Heart right ventricle (tissue), 16 donors: ENCODE data around the gene COG8. TPM values are rescaled to one million over a fixed set of nuclear protein-coding genes. Genes with fewer than 3 reads are reported as not detected.

Source experiments
- ATAC-seq, 8 donors: fragments of 200-7000 bp; cut with Tn5 transposase; one replicate each; pipeline ENCODE4 v1.9.1; 2020; ENCODE audit warnings: mild to moderate bottlenecking in 8 of 8, moderate library complexity in 8 of 8, moderate number of reproducible peaks in 1 of 8
- DNase-seq, 2 donors: peaks; one replicate each; pipeline ENCODE4 v3.0.0-alpha.2; 2020
- H3K27ac ChIP-seq, 10 donors: fragments of 200-600 bp; sonication (generic) in 2 of 10; one replicate each; pipeline versions ENCODE4 v1.5.0 to v1.8.0; 2020 to 2022; ENCODE audit warnings: mild to moderate bottlenecking in 3 of 10
- H3K27me3 ChIP-seq, 7 donors: fragments of 200-600 bp; one replicate each; pipeline ENCODE4 v1.8.0; 2021 to 2022; ENCODE audit warnings: mild to moderate bottlenecking in 2 of 7
- H3K36me3 ChIP-seq, 9 donors: fragments of 200-600 bp; sonication (generic) in 1 of 9; one replicate each; pipeline versions ENCODE4 v1.5.0 to v1.8.0; 2020 to 2022; ENCODE audit warnings: mild to moderate bottlenecking in 2 of 9
- H3K4me1 ChIP-seq, 9 donors: fragments of 200-600 bp; sonication (generic) in 1 of 9; one replicate each; pipeline versions ENCODE4 v1.5.0 to v1.8.0; 2020 to 2022; ENCODE audit warnings: mild to moderate bottlenecking in 4 of 9
- H3K4me3 ChIP-seq, 10 donors: fragments of 200-600 bp; sonication (generic) in 2 of 10; one replicate each; pipeline versions ENCODE4 v1.5.0 to v1.8.0; 2020 to 2022; ENCODE audit warnings: mild to moderate bottlenecking in 7 of 10, moderate library complexity in 2 of 10
- H3K9me3 ChIP-seq, 11 donors: fragments of 200-600 bp in 10 of 11; sonication (generic) in 2 of 11; one replicate each; pipeline versions ENCODE4 v1.5.0 to v1.8.0; 2013 to 2022; ENCODE audit warnings: mild to moderate bottlenecking in 2 of 11, control low read depth in 1 of 11, moderate library complexity in 1 of 11
- CTCF ChIP-seq, 9 donors: fragments of 200-600 bp; sonication (generic) in 2 of 9; IDR thresholded peaks; one replicate each; pipeline versions ENCODE4 v1.5.0 to v1.8.0; 2021 to 2022; ENCODE audit warnings: antibody characterized with exemption in 9 of 9, mild to moderate bottlenecking in 5 of 9, moderate library complexity in 1 of 9
- WGBS, 2 donors: extraction: QIAGEN DNeasy Blood & Tissue Kit; methylation state at CpG; one replicate each; pipeline ENCODE4 v1.1.7; 2013; ENCODE audit warnings: inconsistent platforms in 1 of 2; 5-methylcytosine and 5-hydroxymethylcytosine counted together
- intact Hi-C, 10 donors: fragments of 100-400 bp; cut with DNase I; formaldehyde crosslinking; loops; one replicate each; pipeline versions ENCODE4 v1.11.1 to v1.14.2; 2022
- polyA plus RNA-seq, 2 donors: library from polyadenylated mRNA; stranded (reverse); fragments of 200-250 nt; gene quantifications; one replicate each; pipeline ENCODE4 v1.2.3, GENCODE V29; 2013
- total RNA-seq, 10 donors: library from RNA; stranded (reverse); fragmentation: NEBNext Ultra II Directional in 3 of 10; extraction: Animal tissue kit (Norgen Biotek cat#: 25700) in 3 of 10; gene quantifications; one replicate each; pipeline versions ENCODE4 v1.2.1 to v1.2.4, GENCODE V29; 2021 to 2023
- donor health status: Arrhythmogenic right ventricular cardiomyopathy.
- donor health status: ischemic (EF 13 %, LVEDD 7.1; RV severe dilation, severe dysfunction).
- donor health status: healthy with polysubstance abuse.
- donor health status: DM: no; HTN: yes; CAD: no.
- donor health status: DM: no; HTN: no; CAD: no.
- donor health status: ischemic (EF 25% LVEDD 6.9; RV normal size, moderate dysfunction).
- donor health status: ischemic (EF 25% LVEDD 5.7; RV mildly dilated, moderate dysfunction).
- donor health status: healthy.
- donor health status: DM: yes; HTN: yes; CAD: no.
- donor health status: Ischemic cardiomyopathy.
- donor health status: ischemic (EF 35%, LVEDD 5.7; RV mildly dilated, moderate dysfunction).
- donor health status: nonischemic (EF 11% LVEDD 7.7; RV severe dilation, severe dysfunction).
- donor health status: DM: yes; HTN: yes; CAD: no.
- donor health status: PGD.
- donor health status: ischemic (EF 29% LVEDD 5.4; RV normal size, mild dysfunction).
- donor health status: nonischemic (EF 23%, LVEDD 6.1; RV moderate dilation, normal function).

Gene COG8
- total and polyA plus RNA-seq, 12 donors, result 15.7 to 29.1 (median 23.1) TPM

- H3K36me3 ChIP-seq, result peaks cover 0 to 74% (median 46%) of the 10 kb centered on the region in 9 donors
- no peak for TF ChIP-seq CTCF (IDR thresholded peaks at IDR 0.05)
- H3K27ac ChIP-seq, result peak overlapping the region in 9 of 10 donors; percentile 88 to 97 (median 92)
- intact Hi-C loops, result no loop called here
- H3K4me1 ChIP-seq, result peaks cover 3 to 59% (median 52%) of the 10 kb centered on the region in 9 donors
- ATAC-seq (peak in 6 of 8 donors; percentile 7 to 53 (median 13)), DNase-seq (peak in 1 of 2 donors; percentile 39)
- no peaks in the 10 kb centered on the region for H3K27me3 ChIP-seq
- peak overlapping the region; percentile 69 to 99 (median 90) for H3K4me3 ChIP-seq
- no peaks in the 10 kb centered on the region for H3K9me3 ChIP-seq
- 6 to 7% methylated on average over 76 to 77 of the region's 77 CpGs for WGBS, 2 donors
Measured at GRCh38 chr16:69329369-69330285, 9.7 kb downstream of the COG8 start.

- H3K9me3 ChIP-seq, result no peaks in the 10 kb centered on the region
- H3K27ac ChIP-seq, result peak overlapping the region in 1 of 10 donors; percentile 93
- H3K36me3 ChIP-seq, result peaks cover 0 to 74% (median 41%) of the 10 kb centered on the region in 9 donors
- H3K4me1 ChIP-seq, result peaks cover 5 to 62% (median 52%) of the 10 kb centered on the region in 9 donors
- TF ChIP-seq CTCF (IDR thresholded peaks at IDR 0.05), result no peak
- ATAC-seq, result no peak
- peak overlapping the region in 3 of 10 donors; percentile 69 to 95 (median 95) for H3K4me3 ChIP-seq
- H3K27me3 ChIP-seq, result no peaks in the 10 kb centered on the region
- WGBS, 2 donors, result 60 to 63% methylated on average over 10 of the region's 10 CpGs
- intact Hi-C loops, result no loop called here
- DNase-seq, result no peak
Measured at GRCh38 chr16:69328854-69329316, 10.5 kb downstream of the COG8 start.

- H3K27me3 ChIP-seq, result no peaks in the 10 kb centered on the region
- no peak for DNase-seq
- H3K27ac ChIP-seq, result no peak overlapping the region
- TF ChIP-seq CTCF (IDR thresholded peaks at IDR 0.05), result no peak
- no peak overlapping the region for H3K4me3 ChIP-seq
- 96% methylated on average over 14 of the region's 14 CpGs for WGBS, 2 donors
- peaks cover 5 to 63% (median 52%) of the 10 kb centered on the region in 9 donors for H3K4me1 ChIP-seq
- no peaks in the 10 kb centered on the region for H3K9me3 ChIP-seq
- H3K36me3 ChIP-seq, result peaks cover 0 to 74% (median 37%) of the 10 kb centered on the region in 9 donors
- no peak for ATAC-seq
- intact Hi-C loops, result no loop called here
Measured at GRCh38 chr16:69327585-69328310, 11.6 kb downstream of the COG8 start.
